ENCODE measurements around the gene FUCA2.
"Not testable (repeated sequence)": the region's sequence is repeated elsewhere in the genome, so short reads cannot be mapped to it uniquely, and the experiment has no call there.

Gene FUCA2

GRCh38 chr6:143535189-143535614, 23.7 kb upstream of the FUCA2 start:
- no peak for DNase-seq

GRCh38 chr6:143531720-143532499, 20.4 kb upstream of the FUCA2 start:
- no peak for DNase-seq

GRCh38 chr6:143529095-143529494, 17.6 kb upstream of the FUCA2 start:
- DNase-seq, result no peak

- DNase-seq, result peak; percentile 28
Measured at GRCh38 chr6:143528164-143528811, 16.8 kb upstream of the FUCA2 start.

- no peak for DNase-seq
Measured at GRCh38 chr6:143527677-143528076, 16.2 kb upstream of the FUCA2 start.

- no peak for DNase-seq
Measured at GRCh38 chr6:143525356-143525755, 13.8 kb upstream of the FUCA2 start.

DNA sequence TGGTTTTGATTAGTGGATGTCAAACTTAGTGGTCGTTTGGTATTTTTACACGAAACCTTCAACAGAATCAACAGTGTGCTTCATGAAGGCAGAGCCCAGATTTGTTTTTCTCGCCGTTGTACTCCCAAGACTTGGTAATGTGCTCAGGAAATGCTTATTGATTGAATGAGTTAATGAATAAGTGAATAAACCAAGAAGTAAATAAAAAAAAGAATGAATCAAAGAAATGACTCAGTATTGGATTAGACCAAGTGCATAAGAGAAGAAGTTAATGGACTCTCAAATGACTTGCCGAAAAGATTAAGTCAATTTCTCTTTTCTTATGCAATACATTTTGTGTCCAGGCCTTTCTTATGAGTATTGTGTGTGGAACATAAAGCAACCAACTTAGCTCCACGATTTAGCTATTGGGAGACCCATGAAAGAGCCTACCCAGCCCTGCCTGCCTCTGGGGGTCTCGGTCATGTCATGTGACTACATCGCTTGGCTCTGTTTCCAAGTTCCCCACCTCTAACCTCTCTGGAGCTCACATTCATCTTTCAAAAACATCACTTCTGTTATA, 10.6 kb upstream of the FUCA2 start:
- DNase-seq, result no peak

DNA sequence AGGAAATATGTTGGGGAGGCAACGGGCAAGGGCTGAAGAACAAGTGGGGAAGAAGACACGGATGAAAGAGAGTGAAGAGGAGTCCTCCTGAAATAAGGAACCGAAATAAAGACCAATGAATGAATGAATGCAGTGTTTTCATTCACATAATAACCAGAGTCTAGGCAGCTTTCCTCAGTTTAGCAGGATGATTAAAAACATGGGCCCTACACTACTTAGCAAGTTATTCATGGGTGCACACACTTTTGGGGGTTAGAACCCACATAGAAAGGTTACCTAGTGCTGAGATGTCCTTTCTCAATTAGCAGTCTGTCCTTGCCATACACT, 5.9 kb upstream of the FUCA2 start:
- DNase-seq, result no peak

DNA sequence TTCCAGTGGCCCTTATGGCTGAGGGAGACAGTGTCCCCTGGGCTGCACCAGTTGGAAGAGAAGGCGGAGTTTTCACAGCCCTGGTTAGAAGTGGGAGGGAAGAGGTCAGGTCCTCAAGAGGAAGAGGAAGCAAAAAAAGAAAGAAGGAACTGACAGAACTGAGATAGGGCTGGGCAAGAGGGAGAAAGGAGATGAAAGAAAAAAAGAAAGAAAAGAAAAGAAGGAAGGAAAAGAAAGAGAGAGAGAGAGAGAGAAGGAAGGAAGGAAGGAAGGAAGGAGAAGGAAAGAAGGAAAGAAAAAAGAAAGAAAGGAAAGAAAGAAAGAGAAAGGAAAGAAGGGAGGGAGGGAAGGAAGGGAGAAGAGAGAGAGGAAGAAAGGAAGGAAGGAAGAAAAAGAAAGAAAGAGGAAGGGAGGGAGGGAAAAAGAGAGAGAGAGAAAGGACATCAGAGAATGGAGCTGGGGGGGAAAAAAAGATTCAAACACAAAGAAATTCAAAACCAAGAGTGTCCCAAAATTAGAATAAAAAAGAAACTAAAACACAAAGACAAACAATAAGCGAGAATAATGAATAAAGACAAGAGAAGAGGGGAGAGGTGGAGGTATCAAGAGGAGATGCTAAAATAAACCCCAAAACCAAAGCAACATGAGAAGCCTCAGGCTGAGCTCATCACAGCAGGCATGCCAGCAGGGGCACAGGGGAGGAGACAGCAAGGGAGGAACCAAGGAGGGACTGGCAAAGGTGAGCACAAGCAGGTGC, 5.3 kb upstream of the FUCA2 start:
- no peak for DNase-seq

- no peak for DNase-seq
Measured at GRCh38 chr6:143515766-143516355, 4.3 kb upstream of the FUCA2 start.

DNA sequence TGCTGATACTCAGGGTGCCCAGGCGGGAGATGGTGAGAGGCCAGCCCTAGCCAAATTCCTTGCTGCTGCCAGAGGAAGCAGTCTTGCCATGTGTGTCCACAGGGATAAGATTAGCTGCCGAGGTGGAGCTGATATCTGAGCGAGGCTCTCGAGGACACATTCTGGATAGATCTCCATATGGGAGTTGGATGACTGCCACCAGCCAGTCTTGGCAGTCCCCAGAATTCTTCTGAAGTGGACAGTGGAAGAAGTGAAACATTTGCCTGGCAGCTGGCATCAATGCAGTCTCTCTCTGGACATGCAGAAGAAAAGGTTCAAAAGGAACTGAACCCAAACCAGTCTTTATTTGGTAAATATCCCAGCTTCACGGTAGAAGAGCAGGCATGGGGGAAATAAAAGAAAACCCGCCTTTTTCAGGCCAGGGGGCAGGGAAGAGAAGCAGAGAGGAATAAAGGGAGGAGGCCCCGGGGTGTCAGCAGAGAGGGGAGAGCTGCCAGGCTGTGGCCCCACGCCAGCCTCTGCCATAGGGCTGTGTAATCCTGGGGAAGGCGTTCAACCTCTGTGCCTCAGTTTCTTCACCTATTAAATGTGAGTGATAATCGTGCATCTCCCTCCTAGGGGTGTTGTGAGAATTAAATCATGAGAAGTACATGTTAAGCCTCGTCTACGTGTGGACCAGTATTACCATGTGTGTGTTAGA, 3.7 kb upstream of the FUCA2 start:
- no peak for DNase-seq

DNA sequence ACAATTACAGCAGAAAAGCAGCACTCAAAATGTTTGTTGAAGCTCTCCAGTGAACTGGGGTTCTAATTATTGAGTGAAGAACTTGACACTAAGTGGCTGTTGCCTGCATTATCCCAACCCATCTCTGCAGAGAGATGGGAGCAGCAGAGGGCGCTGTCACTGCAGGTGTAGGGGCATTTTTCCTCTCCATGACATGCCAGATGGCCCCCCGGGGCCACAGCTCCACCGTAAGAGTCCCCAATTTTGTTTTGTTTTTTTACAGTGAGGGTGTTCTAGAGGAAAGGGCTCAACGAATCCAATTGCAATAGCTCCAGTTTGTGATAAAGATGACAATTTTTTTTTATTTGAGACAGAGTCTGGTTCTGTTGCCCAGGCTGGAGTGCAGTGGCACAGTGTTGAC, 1.9 kb upstream of the FUCA2 start:
- DNase-seq, result no peak

DNA sequence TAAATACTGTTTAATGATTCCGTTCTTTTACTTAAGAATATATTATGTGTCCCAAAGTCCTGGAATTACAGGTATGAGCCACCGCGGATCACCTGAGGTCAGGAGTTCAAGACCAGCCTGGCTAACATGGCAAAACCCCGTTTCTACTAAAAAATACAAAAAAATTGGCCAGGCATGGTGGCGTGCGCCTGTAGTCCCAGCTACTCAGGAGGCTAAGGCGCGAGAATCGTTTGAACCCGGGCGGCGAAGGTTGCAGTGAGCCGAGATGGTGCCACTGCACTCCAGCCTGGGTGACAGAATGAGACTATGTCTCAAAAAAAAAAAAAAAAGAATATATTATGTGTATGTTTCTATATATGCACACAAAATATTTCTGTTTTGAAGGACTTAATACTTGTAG, 1.2 kb downstream of the FUCA2 start:
- not testable (repeated sequence) for DNase-seq

DNA sequence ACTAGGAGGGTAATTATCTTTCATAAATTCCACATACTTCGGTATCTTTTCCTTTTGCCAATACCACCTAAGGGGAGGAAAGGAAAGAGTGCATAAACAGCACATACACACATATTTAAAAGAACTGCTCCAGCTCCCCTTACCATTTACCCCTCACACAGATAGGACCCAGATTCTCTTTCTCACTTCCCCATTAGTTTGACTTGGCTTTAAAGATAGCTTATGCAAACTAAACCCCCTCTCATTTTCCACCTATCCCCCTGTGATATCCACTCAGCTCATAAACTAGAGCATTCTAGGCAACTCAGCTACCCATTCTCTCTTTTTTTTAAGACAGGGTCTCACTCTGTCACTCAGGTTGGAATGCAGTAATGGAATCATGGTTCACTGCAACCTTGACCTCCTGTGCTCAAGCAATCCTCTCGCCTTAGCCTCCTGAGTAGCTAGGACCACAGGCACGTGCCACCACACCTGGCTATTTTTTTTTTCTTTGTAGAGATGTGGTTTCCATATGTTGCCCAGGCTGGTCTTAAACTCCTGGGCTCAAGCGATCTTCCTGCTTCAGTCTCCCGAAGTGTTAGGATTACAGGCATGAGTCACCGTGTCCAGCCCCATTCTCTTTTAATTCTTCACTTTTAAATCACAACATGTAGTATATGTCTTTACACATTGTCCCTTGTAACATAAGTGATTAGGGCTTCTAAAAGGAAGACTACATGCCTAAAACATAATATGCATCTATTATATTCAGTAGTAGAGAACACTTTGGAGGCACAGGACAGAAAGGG, 4.0 kb downstream of the FUCA2 start:
- DNase-seq, result no peak

DNA sequence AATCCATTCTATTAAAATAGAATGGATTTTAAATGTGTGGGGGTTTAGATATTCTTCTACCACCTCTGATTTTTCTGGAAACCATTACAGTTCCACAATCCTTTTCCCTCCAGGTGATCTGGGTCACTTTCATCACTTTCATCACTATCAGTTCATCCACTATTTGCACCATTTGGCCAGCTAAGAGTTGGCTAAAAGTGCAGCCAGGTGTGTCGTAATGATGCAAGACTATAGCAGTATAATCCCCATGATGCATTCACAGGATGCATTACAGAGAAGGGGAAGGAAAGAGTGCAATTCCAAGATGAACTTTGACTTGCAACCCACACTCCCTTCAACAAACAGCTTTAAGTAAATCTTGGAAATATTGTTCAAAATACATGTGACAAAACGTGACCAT, 4.9 kb downstream of the FUCA2 start:
- no peak for DNase-seq

DNA sequence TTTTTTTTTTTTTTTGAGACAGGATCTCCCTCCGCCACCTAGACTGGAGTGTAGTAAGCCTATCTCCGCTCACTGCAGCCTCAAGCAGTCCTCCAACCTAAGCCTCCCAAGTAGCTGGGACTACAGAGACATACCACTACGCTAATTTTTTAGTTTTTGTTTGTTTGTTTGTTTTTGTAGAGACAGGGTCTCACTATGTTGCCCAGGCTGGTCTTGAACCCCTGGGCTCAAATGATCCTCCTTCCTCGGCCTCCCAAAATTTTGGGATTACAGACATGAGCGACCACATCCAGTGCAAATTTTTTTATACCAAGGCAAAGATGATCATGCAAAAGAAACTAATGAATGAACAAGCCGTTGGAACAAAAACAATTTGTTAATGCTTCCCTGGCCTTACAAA, 5.3 kb downstream of the FUCA2 start:
- DNase-seq, result no peak

GRCh38 chr6:143505537-143505936, 6.0 kb downstream of the FUCA2 start:
- no peak for DNase-seq

- no peak for DNase-seq
Measured at GRCh38 chr6:143505111-143505510, 6.4 kb downstream of the FUCA2 start.

- DNase-seq, result no peak
Measured at GRCh38 chr6:143504369-143504768, 7.2 kb downstream of the FUCA2 start.

- no peak for DNase-seq
Measured at GRCh38 chr6:143501851-143502250, 9.7 kb downstream of the FUCA2 start.

DNA sequence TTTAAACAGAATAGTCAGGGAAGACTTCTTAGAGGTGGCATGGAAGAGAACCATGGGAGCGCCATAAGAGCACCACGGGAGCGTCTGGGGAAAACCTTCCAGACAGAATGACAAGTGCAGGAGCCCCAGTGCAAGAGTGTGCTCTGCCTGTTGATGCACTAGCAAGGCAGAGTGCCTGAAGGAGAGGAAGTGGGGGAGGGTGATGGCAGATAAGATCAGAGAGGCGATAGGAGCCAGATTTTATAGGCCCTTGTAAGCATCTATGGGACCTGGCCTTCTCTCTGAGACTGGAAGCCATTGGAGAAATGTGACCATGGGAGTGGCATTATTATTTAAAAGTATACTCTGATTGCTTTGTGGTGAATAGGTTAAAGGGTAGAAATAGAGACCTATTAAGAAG, 13.1 kb downstream of the FUCA2 start:
- no peak for DNase-seq

DNA sequence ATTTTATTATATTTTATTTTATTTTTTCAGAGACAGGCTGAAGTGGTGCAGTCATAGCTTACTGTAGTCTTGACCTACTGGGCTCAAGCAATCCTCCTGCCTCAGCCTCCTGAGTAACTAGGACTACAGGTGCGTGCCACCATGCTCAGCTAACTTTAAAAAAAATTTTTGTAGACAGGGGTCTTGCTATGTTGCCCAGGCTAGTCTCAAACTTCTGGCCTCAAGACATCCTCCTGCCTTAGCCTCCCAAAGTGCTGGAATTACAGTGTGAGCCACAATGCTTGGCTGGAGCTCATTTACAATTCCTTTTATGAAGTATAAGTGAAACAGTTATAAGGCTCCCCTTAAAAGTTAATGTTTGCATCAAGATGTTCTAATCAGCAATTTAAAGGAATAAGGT, 14.5 kb downstream of the FUCA2 start:
- no peak for DNase-seq

Data from KG1 (cell line).